GM18868 (cell line): ENCODE measurements around the gene TRIP12.
A peak's percentile ranks its signal among the peaks of the same experiment; 100 is the strongest.
"Not testable (repeated sequence)": the region's sequence is repeated elsewhere in the genome, so short reads cannot be mapped to it uniquely, and the experiment has no call there.

ENCODE experiments used
- ATAC-seq: cut with Tn5 transposase; IDR thresholded peaks from one replicate; pipeline ENCODE4 v1.9.1; 2021; ENCODE audit warnings: mild to moderate bottlenecking, moderate library complexity; ENCODE audit not compliant: unreplicated experiment

TRIP12 gene

DNA sequence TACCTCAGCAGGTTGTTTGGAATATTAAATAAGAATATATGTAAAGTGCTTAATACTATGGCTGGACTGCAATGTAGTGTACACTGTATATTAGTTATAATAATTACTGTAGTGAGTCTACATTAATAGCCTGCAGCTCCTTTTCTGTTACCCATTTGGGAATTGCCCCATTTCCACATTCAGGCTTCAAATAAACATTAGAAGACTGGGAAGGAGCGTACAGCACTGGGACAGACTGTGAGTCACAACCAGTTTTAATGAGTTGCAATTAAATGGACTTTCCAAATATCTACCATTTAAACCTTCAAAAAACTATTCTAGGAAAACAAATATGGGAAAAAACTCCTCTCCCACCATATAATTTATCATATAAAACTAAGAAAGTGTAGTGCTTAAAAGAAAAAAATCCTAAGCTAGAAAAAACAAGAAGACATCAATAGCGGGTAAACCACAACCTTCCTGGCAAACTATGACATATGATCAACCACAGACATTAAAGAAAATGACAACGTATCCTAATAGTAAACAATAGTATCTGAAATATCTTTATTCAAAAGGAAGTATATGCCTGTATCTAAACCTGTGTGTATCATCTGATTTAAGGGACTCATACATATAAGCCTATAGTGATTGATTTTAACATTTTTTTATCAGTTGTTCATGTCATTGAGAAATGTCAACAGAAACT lies 86.1 kb downstream of the TRIP12 start:
- no peak for ATAC-seq

DNA sequence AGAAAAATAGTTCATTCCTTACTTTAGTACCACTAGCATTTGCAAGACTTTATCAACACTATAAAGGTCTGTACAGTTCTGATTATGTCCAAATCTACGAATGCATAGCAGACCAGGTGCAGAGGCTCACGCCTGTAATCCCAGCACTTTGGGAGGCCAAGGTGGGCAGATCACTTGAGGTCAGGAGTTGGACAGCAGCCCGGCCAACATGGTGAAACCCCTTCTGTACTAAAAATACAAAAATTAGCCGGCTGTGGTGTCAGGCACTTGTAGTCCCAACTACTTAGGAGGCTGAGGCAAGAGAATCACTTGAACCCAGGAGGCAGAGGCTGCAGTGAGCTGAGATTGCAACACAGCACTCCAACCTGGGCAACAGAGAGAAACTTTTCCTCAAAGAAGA lies 87.4 kb downstream of the TRIP12 start:
- ATAC-seq = not testable (repeated sequence)

DNA sequence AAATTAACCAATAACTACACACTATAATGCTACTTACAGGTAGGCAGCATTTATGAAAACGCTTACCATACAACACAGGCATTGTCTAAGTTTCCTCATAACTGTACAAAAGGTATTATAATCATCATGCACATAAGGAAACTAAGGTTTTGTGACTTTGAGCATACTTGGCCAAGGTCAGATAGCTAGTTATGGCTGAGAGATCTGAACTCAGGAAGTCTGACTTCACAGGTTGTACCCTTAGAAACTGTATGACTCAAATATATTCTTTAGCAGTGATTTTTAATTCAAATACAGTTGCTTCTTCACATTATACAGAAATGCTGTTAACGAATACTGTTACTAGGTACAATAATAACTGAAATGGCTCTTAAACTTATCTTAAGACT lies 89.3 kb downstream of the TRIP12 start:
- ATAC-seq = peak; percentile 83

DNA sequence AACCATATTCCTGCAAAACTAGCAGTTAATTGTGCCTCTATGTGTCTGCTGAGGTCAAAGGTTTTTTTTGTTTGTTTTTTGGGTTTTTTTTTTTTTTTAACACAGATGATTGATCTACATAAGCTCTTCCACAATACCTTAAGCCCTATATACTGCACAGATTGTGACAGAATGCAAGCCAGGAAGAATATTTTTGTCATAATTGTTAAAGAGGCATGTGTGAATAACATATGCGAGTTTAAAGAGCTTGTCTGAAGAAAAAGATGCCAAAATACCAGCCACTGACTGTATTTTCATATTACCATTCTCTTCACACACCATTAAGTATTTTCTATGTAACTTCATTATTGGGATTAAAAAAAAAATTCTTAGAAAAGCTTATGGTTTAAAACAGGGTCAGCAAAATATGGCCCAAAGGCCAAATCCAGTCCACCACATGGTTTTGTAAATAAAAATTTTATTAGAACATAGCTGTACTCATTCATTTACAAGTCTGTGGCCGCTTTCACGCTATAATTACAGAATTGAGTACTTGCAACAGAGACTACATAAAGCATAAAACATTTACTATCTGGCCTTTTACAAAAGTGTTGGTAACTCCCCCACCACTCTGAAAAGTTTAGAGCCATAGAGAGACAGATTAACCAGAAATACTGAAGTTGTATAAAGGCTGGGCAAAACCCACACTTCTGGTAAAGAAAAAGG lies 89.9 kb downstream of the TRIP12 start:
- ATAC-seq = no peak

DNA sequence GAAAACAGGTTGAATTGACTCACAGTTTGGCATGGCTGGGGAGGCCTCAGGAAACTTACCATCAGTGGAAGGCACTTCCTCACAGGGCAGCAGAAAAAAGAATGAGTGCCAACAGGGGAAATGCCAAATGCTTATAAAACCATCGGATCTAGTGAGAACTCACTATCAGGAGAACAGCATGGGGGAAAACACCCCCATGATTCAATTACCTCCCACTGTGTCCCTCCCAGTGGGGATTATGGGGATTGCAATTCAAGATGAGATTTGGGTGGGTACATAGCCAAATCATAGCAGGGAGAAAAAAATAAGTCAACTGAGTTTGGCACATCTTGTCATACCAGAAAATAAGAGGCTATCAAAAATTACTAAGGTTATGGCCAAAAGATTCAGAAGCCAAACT lies 96.3 kb downstream of the TRIP12 start:
- ATAC-seq = no peak

DNA sequence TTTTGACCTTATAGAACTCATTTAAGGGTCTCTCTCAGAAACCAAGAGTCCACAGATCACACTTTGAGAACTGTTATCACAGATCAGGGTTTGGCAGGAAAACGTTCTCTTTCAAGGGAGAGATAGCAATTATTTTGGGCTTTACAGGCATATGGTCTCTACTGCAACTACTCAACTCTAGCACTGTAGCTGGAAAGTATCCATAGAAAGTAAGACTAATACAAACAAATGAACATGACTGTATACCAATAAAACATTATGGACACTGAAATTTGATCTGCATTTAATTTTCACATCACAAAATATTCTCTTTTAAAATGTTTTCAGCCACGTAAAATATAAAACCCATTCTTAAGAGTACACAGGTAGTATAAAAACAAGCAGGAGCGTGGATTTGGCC lies 100.5 kb downstream of the TRIP12 start:
- ATAC-seq = no peak

DNA sequence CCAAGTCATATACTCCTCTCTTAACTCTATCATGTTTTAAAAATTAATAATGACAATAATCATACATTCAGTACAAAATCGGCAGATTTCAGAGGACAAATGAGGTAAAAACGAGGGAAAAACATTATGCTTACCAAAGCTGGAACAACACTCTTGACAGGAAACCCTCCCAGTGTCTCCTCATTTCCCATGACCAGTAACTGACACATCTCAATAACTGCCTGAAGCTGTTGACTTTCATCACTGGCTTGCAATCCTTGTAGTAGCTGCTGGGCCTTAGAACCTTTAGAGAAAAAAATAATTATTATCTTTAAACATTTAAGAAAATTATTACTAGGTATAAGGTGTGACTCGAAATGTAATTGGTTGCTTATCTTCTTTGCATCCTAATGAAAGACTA lies 103.6 kb downstream of the TRIP12 start:
- ATAC-seq = no peak

DNA sequence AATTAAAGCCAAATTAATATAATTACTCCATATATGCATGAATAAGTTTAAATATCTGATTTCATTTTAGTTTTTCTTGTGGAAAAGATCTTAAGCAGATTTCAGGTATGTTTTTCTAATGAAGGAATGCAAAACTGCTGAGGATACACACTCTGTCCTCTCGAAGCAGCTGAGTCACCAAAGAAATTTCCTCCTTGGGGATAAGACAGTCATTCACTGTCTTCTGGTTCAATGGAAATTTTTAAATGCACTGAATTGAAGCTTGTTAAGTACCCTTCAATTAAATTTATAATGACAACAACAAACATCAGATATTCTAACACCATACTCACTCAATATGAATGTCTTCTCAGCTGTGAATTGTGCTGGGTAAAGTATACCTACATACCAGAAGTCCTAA lies 106.0 kb downstream of the TRIP12 start:
- no peak for ATAC-seq

DNA sequence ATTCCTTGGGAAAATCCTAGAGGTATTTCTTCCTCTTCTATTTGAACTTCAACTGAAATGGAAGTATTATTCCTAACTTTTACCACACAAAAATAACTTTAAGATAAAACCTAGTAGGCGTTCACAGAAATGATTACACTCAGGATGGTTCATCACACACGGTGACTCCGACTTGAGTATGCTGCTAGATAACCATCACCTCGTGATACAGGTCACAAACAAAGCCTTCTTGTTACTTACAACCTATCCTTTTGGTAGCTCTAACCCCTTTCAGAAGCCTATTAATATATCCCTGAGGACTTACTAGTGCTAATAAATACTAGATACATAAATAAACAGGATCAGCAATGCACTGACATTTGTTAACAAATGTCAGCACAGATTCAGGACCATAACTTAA lies 106.5 kb downstream of the TRIP12 start:
- ATAC-seq = no peak

DNA sequence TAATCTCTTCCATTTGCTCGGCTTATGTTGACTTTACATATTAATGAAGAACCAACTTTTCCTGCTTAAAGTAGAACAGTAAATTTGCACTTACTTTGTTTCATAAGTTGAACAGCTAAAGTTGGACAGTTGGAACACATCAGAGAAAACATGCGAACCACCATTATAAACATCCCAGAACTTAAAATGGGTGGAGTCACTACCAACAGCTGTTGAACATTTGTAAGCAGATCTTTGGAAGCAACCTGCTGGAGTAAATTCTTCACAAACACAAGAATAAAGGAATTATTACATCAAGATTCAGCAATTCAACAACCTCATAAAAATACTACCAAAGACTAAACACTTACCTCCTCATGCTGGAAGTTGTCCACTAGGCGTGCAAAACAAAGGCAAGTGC lies 111.0 kb downstream of the TRIP12 start:
- ATAC-seq = no peak

DNA sequence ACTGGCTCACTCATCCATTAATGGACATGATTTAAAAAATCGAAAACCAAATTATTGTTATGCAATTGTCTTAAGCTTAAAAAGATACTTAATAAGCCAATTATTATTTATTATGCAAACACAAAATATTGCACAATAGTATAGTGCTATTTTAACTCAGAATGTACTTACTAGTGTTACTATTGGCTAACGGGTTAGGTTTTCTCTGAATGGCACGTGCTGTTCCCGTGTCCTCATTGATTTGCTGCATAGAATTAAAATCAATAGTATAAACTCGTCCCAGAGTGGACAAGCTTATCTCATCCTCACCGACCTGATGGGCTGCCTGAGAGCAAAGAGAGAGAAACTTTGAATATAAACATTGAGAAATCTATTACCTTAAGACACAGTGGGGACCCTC lies 116.2 kb downstream of the TRIP12 start:
- ATAC-seq = no peak

DNA sequence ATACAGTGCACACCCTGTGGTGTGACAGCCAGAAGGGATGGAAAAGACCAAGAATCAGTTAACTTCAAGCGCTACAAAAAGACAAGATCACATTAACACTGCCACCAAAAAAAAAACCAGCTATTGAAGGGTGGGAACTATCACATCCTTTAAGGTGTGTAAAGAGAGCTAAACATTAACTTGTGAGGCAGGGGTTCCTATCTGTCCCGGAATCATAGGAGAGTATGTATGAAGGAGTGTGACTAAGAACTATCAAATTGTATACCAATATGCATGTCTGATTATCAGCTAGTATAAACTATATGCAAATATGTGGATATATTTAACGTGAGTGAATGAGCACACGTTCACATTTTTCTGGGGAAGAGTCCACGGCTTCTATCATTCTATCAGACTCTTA lies 119.0 kb downstream of the TRIP12 start:
- ATAC-seq = no peak

DNA sequence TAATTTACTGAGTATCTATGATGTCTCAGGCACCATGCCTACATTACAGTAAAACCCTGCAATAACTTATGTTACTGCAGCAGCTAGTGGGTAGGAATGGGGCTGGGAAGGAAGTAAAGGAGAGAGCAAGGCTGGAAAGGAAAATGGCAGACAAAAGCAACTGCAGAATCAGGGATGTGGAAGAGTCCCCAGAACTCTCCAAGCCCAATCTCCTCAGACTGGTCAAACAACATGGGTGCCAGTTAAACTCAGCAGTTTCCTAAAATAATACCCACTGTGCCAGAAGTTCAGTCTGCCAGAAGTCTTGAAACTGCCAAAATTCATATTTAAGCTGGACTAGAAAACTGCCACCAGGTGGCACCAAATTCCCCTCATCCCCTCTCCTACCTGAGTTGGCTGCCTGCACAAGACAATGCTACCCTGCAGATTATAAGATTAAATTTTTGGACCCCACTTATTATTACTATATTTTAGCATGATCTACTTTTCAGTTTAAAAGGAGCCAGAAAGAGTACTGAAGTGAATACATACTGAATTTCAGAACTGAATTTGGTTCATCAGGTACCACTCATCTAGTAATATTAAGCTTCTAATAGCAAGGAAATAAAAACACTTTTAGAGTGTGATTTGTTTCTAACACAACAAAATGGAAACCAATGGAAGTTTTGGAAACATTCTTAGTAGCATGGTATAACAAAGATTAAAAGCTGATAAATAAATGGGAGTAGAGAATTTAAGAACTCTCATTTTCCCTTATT lies 120.6 kb downstream of the TRIP12 start:
- ATAC-seq = peak; percentile 84

DNA sequence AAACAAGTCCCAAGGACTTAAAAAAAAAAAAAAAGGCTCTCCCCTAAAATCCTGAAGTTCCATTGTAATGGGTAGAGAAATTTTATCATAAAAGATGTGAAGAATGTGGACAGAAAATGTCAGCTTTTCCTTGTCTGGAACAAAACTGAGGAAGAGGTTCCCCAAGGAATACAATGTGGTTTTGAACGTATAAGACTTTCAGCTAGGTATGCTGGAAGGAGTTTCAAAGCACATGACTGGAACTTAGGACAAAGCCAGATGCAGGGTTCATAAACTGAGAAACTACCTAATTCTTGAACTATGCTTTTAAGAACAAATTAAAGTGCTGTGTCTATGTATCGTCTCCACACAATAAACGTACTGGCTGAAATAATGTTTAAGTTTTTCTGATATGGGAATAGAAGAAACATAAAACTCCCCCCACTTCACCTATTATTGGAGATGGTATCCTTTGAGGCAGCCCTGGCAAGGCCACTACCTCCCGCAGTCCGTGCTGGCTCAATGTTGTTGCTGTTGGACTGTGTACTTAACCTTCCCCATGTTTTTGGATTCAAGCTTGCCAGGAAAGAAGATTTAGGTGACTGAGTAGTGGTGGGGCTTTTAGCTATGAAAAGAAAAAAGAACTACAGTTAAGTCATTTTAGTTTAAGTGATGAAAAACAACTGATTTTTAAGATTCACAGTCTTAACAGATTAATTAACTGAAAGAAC lies 123.2 kb downstream of the TRIP12 start:
- ATAC-seq = no peak

DNA sequence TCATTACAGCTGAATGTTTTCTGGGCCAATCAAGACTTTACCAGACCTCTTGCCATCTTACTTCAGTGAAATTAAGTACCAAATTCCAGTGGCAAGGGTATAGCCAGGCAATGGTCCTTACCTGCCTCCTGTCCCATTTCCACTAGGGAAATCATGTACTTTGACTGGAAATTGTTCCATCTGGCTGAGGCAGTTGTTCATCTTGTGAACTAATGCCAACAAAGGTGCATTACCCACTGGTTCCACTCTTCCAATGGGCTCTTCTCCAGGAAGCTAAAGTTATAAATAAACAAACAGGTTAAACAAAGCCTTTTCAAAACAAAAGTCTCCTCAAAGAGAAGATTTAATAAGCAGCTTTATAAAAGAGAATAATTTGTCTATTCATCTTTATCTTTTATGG lies 126.8 kb downstream of the TRIP12 start:
- ATAC-seq = no peak

DNA sequence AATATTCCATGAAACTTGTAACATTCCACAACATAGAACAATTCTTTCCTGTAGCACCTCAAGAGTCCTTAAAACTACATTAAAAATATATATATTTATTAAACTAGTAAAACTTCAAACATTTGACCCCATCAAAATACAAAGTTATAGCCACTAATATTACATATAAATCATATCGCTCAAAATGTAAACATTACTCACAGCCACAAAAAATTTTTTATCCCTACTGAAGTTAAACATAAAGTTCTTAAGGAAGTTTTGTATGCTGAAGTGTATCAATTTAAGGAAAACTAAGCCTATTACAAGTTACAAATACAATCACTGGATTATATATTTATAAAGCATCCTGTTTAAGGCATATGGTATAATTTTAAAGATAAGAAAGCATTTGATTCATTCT lies 127.2 kb downstream of the TRIP12 start:
- ATAC-seq = no peak

DNA sequence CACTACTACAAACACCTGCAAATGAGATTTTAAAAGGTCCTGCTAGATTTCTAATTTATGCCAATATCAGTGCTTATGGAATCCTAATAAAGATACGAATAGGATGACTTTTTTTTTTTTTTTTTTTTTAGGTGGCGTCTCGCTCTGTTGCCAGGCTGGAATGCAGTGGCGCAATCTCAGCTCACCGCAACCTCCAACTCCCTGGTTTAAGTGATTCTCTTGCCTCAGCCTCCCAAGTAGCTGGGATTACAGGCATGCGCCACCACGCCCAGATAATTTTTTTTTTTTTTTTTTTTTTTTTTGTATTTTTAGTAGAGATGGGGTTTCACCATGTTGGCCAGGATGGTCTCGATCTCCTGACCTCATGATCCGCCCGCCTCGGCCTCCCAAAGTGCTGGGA lies 135.5 kb downstream of the TRIP12 start:
- ATAC-seq = not testable (repeated sequence)

DNA sequence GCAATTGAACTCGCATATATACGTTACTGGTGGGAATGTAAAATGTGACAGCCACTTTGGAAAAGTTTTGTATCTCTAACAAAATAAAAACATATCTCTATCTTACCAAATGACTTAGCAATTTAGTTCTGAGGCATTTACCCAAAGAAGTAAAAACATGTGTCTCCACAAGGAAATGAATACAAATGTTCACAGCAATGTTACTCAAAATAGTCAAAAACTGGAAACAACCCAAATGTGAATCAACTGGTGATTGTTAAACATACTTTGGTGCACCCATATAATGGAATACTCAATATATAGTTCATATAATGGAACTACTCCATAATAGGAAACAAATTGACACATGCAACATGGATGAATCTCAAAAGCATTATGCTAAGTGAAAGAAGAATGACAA lies 137.0 kb downstream of the TRIP12 start:
- ATAC-seq = no peak

DNA sequence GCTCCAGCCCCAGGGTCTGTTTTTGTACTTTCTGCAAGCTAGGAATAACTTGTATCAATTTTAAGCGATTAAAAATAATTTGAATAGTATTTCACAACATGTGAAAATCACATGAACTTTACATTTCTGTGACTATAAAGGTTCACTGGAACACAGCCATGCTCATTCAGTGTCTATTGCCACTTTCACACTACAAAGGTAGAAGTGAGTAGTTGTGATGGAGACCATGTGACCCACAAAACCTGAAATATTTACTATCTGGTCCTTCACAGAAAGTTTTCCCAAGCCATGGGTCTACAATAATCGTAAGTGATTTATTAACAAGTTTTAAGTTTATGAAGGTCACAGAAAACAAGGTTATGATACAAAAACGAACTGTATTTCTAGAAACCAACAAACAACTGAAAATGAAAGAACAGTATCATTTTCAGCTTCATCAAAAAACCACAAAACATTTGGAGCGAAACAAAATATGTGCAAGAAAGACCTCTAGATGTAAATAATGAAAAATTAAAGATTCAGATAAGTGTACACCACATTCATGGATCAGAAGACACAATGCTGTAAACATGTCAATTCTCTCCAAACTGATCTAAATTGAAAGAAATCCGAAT lies 138.6 kb downstream of the TRIP12 start:
- peak; percentile 66 for ATAC-seq

DNA sequence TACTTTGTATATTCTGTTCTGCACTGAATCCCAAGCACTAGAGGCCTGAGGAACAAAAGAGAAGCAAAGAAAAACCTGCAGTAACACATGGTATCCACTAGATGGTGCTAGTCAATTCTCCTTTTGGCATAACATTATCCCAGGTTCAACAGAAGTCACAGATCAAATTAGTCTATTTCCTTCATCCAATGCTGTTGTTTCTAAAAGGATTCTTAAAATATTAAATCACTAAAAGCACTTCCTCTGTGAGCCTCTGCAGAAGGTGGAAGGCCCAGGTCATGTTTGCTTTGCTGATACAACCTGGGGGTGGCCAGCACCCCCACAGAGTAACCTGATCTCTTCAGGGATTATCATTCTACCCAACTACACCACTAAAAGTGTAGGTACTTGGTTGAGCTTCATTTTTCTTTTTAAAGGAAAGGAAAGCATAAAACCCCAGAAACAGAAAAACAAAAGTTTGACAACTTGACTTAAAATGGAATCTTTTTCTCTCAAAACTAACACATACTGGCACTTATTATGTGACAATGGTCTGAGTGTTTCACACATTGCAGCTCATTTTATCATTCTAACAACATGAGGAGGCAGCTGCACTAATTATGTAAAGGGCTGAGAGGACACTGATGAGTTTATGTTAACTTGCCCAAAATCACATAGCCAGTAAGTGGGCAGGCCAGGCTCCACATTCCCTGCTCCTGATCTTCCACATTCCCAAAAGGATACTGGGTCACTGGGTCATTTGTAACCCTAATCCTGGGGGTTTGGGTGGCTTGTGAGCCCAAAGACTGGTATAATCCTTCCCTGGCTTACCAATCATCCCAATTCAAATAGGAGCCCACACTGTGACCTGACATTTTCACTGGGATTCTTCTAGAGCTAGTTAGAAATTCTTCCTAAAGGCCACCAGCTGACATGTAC lies 140.7 kb downstream of the TRIP12 start:
- peak; percentile 44 for ATAC-seq
